Central memory CD8-positive, alpha-beta T cell (primary cell): ENCODE data around the gene STARD7.
"Not testable (repeated sequence)": the region's sequence is repeated elsewhere in the genome, so short reads cannot be mapped to it uniquely, and the experiment has no call there.

ENCODE experiments used
- ATAC-seq: fragments of 150-1000 bp; cut with Tn5 transposase; replicated peaks from 2 replicates; pipeline ENCODE4 v1.10.0; 2022; ENCODE audit warnings: mild to moderate bottlenecking, moderate FRiP score, moderate number of reproducible peaks; ENCODE audit not compliant: poor library complexity, severe bottlenecking; ENCODE audit errors: extremely low read depth
- DNase-seq, 2 donors: peaks; one replicate each; pipeline ENCODE4 v3.0.0; 2021; ENCODE audit warnings: low spot score in 2 of 2
- H3K27ac Mint-ChIP-seq: one replicate; pipeline ENCODE4 v1.8.0; 2022; ENCODE audit warnings: low read depth, mild to moderate bottlenecking, moderate library complexity, mixed read lengths
- H3K27me3 Mint-ChIP-seq: one replicate; pipeline ENCODE4 v1.8.0; 2022; ENCODE audit warnings: mixed read lengths
- H3K36me3 Mint-ChIP-seq: one replicate; pipeline ENCODE4 v1.8.0; 2022; ENCODE audit warnings: mild to moderate bottlenecking, moderate library complexity, mixed read lengths; ENCODE audit not compliant: insufficient read depth
- H3K4me1 Mint-ChIP-seq: one replicate; pipeline ENCODE4 v1.8.0; 2022; ENCODE audit warnings: mixed read lengths
- H3K4me3 Mint-ChIP-seq: one replicate; pipeline ENCODE4 v1.8.0; 2022; ENCODE audit warnings: mild to moderate bottlenecking, moderate library complexity, mixed read lengths
- H3K9me3 Mint-ChIP-seq: one replicate; pipeline ENCODE4 v1.8.0; 2022; ENCODE audit warnings: mixed read lengths

STARD7 gene

GRCh38 chr2:96225016-96225533 is 16.4 kb upstream of the STARD7 start:
- Mint-ChIP-seq H3K4me3 (no peak overlapping the region), H3K27ac (no peak overlapping the region), H3K4me1 (no peaks in the 10 kb centered on the region), H3K36me3 (no peaks in the 10 kb centered on the region), H3K9me3 (no peaks in the 10 kb centered on the region), H3K27me3 (no peaks in the 10 kb centered on the region)
- ATAC-seq (no peak), DNase-seq (no peak)

- not testable (repeated sequence) for H3K27ac Mint-ChIP-seq, H3K27me3 Mint-ChIP-seq, DNase-seq, H3K9me3 Mint-ChIP-seq, H3K4me3 Mint-ChIP-seq, H3K36me3 Mint-ChIP-seq, H3K4me1 Mint-ChIP-seq, ATAC-seq
Measured at GRCh38 chr2:96221106-96221505, 12.5 kb upstream of the STARD7 start.

DNA sequence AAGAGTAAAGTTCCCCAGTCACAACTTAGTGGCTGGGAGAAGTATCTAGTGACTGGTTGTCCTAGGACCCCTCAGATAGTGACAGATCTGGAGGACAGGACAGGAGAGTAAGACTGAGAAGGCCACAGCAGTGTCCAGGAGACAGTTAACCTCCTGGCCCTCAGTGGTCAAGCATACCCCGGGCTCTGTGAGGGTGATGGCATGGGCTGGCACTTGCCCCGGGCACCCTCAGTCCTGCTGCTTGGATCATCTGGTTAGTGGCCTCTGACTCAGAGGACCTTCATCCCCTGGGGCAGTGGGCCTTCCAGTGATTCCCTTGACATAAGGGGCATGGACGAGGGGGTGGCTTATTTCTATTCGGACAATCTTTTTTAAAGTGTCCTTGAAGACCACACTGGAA is 11.3 kb upstream of the STARD7 start:
- not testable (repeated sequence) for H3K27me3 Mint-ChIP-seq, H3K4me3 Mint-ChIP-seq, ATAC-seq, DNase-seq, H3K36me3 Mint-ChIP-seq, H3K9me3 Mint-ChIP-seq, H3K27ac Mint-ChIP-seq, H3K4me1 Mint-ChIP-seq

DNA sequence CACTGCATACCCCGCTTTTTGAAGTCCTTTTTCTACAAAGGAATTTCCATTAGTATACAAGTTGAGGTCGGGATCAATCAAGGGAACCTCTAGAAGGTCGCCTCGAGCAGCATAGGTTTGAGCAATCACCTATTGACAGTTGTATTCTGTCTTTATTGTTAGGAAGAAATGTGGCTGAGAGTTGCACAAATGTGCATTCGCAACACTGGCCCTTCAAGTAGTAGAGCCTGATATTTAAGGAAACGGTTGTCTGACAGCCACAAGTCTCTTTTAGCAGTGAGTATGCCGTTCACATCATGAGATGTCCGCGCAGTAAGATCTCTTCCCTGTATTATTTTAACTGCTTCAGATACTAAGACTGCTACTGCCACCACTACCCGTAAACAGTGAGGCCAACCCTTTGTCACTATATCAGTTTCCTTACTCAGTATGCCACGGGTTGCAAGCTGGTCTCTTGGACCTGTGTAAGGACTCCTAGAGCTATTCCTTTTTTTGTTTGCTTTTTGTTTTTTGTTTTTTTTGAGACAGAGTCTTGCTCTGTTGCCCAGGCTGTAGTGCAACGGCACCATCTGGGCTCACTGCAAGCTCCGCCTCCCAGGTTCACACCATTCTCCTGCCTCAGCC is 10.0 kb upstream of the STARD7 start:
- Mint-ChIP-seq H3K9me3 (no peaks in the 10 kb centered on the region), H3K4me3 (no peak overlapping the region), H3K27me3 (no peaks in the 10 kb centered on the region), H3K4me1 (no peaks in the 10 kb centered on the region), H3K36me3 (peaks cover 2% of the 10 kb centered on the region), H3K27ac (no peak overlapping the region)
- ATAC-seq (no peak), DNase-seq (no peak)

- Mint-ChIP-seq H3K9me3 (no peaks in the 10 kb centered on the region), H3K4me1 (peaks cover 7% of the 10 kb centered on the region), H3K27me3 (no peaks in the 10 kb centered on the region), H3K27ac (no peak overlapping the region), H3K36me3 (peaks cover 6% of the 10 kb centered on the region), H3K4me3 (no peak overlapping the region)
- no peak for ATAC-seq
- no peak for DNase-seq
Measured at GRCh38 chr2:96214554-96214953, 5.9 kb upstream of the STARD7 start.

DNA sequence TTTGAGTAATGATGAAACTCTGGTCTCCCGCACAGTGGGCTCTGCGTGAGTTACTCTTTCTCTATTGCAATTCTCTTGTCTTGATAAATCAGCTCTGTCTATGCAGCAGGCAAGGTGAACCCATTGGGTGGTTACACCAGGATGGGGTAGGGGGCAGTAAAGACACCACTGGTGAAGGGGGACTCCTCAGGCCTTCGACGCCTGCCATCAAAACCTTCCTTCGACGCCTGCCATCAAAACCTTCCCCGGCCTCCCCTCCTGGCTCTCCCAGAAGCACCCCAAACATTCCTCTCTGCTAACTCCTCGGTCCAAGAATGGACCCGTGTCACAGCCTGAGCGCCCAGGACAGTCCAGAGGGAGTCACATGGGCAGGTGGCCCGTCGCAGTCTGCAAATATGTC is 4.8 kb upstream of the STARD7 start:
- no peaks in the 10 kb centered on the region for H3K27me3 Mint-ChIP-seq
- DNase-seq (no peak), ATAC-seq (no peak)
- H3K36me3 Mint-ChIP-seq, result peaks cover 11% of the 10 kb centered on the region
- peaks cover 10% of the 10 kb centered on the region for H3K4me1 Mint-ChIP-seq
- H3K9me3 Mint-ChIP-seq, result no peaks in the 10 kb centered on the region
- no peak overlapping the region for H3K27ac Mint-ChIP-seq
- H3K4me3 Mint-ChIP-seq, result no peak overlapping the region

GRCh38 chr2:96212339-96212738 is 3.7 kb upstream of the STARD7 start:
- no peak overlapping the region for H3K27ac Mint-ChIP-seq
- no peaks in the 10 kb centered on the region for H3K27me3 Mint-ChIP-seq
- ATAC-seq (no peak), DNase-seq (no peak)
- peaks cover 17% of the 10 kb centered on the region for H3K4me1 Mint-ChIP-seq
- H3K36me3 Mint-ChIP-seq, result peaks cover 13% of the 10 kb centered on the region
- H3K9me3 Mint-ChIP-seq, result no peaks in the 10 kb centered on the region
- H3K4me3 Mint-ChIP-seq, result no peak overlapping the region

- Mint-ChIP-seq H3K27ac (no peak overlapping the region), H3K27me3 (no peaks in the 10 kb centered on the region), H3K9me3 (no peaks in the 10 kb centered on the region), H3K36me3 (peaks cover 15% of the 10 kb centered on the region), H3K4me3 (peak overlapping the region; percentile 86), H3K4me1 (peaks cover 39% of the 10 kb centered on the region)
- no peak for ATAC-seq
- DNase-seq, result no peak
Measured at GRCh38 chr2:96209729-96210085, 1.1 kb upstream of the STARD7 start.

DNA sequence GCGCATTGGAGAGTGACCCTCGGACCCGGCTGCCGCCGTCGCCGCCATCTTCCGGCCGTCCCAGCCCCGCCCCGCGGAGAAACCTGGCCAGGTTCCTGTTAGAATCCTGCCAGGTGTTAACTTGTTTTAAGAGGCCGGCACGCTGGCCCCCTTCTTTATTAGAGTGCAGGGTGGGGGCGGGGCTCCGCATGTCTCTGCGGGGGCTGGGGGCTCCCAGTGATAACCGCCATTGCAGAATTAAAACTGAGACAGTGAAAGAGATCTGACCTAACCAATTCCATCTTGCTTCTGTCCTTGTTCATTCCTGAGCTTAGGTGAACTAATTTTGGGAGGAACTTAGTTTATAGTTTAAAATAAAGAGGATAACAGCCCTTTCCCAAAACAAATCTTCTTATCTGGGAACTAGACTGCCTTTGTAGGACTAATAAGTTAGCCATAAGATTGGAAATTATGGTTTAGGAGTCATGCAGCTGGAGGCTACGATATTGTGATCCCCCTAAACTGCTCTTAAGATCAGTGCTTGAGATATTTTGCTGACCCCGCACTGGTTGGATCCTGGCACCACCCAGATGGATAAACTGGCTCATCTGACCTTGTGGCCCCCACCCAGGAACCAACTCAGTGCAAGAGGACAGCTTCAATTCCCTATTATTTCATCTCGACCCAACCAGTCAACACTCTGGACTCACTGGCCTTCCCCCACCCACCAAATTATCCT is 543 bp upstream of the STARD7 start:
- Mint-ChIP-seq H3K4me3 (peak overlapping the region; percentile 86), H3K4me1 (peaks cover 44% of the 10 kb centered on the region), H3K27ac (peak overlapping the region; percentile 80), H3K27me3 (no peaks in the 10 kb centered on the region), H3K9me3 (no peaks in the 10 kb centered on the region), H3K36me3 (peaks cover 15% of the 10 kb centered on the region)
- no peak for DNase-seq
- ATAC-seq, result no peak

DNA sequence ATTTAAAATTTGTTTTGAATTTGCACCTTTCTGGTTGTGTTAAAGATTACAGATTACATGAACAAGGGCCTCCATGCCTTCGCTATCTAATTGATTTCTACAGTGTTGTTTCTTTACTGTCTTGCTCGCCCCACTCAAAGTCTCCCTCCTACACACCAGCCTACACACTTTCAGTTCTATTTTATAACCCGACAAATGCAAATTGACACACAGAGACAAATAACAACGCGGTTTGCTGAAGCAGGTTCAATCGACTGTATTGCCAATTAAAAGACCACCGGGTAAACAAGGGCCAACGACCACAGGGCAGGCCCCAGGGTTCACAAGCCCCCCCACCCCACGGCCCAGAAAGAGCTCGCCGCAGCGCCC is 869 bp downstream of the STARD7 start:
- no peak for DNase-seq
- Mint-ChIP-seq H3K9me3 (no peaks in the 10 kb centered on the region), H3K27me3 (no peaks in the 10 kb centered on the region), H3K27ac (peak overlapping the region; percentile 80), H3K36me3 (peaks cover 15% of the 10 kb centered on the region), H3K4me1 (peaks cover 58% of the 10 kb centered on the region), H3K4me3 (peak overlapping the region; percentile 86)
- no peak for ATAC-seq

DNA sequence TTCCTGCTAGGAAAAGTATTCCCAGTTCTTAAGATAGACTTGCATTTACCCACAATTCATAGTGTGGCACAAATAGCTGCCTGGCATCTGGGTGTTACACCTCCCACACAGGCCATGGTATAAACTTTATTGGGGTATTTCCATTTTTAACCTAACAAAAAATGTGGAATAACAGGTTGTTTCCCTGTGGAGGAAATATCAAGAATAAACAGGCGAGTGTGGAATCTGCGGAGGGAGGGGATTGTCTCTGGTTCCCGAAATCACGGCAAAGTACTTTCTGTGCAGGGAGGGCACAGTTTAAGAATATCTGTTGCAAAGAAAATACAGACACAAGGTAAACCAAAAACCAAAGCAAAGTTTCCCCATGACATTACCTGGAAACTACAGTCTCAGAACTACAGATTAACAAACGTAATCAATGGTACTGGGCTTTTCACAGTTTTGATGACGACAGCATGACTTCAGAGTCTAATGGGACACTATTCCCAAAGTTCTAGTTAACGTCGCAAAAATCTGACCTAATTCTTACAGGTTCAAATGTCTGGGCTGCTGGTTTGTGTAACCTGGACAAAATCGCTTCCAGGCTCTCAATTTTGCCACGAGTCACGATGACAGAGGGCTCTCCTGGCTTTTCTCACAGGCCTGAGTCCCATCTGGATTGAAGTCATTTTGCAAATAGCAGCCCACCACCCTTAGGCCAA is 1.4 kb downstream of the STARD7 start:
- peak overlapping the region; percentile 86 for H3K4me3 Mint-ChIP-seq
- DNase-seq (no peak), ATAC-seq (no peak)
- H3K36me3 Mint-ChIP-seq, result peaks cover 15% of the 10 kb centered on the region
- H3K9me3 Mint-ChIP-seq, result no peaks in the 10 kb centered on the region
- H3K27ac Mint-ChIP-seq, result peak overlapping the region; percentile 80
- peaks cover 63% of the 10 kb centered on the region for H3K4me1 Mint-ChIP-seq
- H3K27me3 Mint-ChIP-seq, result no peaks in the 10 kb centered on the region

GRCh38 chr2:96205888-96206287 is 2.7 kb downstream of the STARD7 start:
- ATAC-seq (no peak), DNase-seq (no peak)
- H3K36me3 Mint-ChIP-seq, result peaks cover 13% of the 10 kb centered on the region
- peak overlapping the region; percentile 86 for H3K4me3 Mint-ChIP-seq
- H3K4me1 Mint-ChIP-seq, result peaks cover 64% of the 10 kb centered on the region
- no peaks in the 10 kb centered on the region for H3K27me3 Mint-ChIP-seq
- no peaks in the 10 kb centered on the region for H3K9me3 Mint-ChIP-seq
- peak overlapping the region; percentile 50 for H3K27ac Mint-ChIP-seq
